CD14-positive monocyte (primary cell): Measurements from ENCODE around the gene JADE1. TPM values are rescaled to one million over a fixed set of nuclear protein-coding genes. Genes with fewer than 3 reads are reported as not detected.

Experiments
- DNase-seq, 3 donors: peaks; one replicate each; pipeline ENCODE4 v3.0.0-alpha.2; 2011 to 2022
- H2AFZ ChIP-seq: 2 replicates; pipeline ENCODE4 v1.6.0; 2012; ENCODE audit warnings: mild to moderate bottlenecking, low read depth, low read length, inconsistent platforms; ENCODE audit not compliant: insufficient read depth, poor library complexity, severe bottlenecking
- H3K27ac ChIP-seq, 2 donors: 1 replicate in 1 of 2; 2 replicates in 1 of 2; pipeline ENCODE4 v1.5.1; 2012 to 2013; ENCODE audit warnings: low read length in 2 of 2, control low read depth in 1 of 2, inconsistent platforms in 1 of 2, low read depth in 1 of 2, mild to moderate bottlenecking in 1 of 2
- H3K27me3 ChIP-seq, 2 donors: one replicate each; pipeline versions ENCODE4 v1.6.0 to v1.6.1; 2011 to 2013; ENCODE audit warnings: low read length in 2 of 2; ENCODE audit not compliant: control insufficient read depth in 2 of 2, insufficient read depth in 2 of 2
- H3K36me3 ChIP-seq, 2 donors: replicated peaks in 1 of 2; 1 replicate in 1 of 2; 2 replicates in 1 of 2; pipeline versions ENCODE4 v1.5.1 to v1.6.1; 2012 to 2013; ENCODE audit warnings: low read length in 2 of 2, control low read depth in 1 of 2, inconsistent platforms in 1 of 2, mild to moderate bottlenecking in 1 of 2; ENCODE audit not compliant: insufficient read depth in 2 of 2, control insufficient read depth in 1 of 2
- H3K4me1 ChIP-seq, 2 donors: 1 replicate in 1 of 2; 2 replicates in 1 of 2; pipeline versions ENCODE4 v1.5.1 to v1.6.1; 2012 to 2013; ENCODE audit warnings: low read length in 2 of 2, control low read depth in 1 of 2, inconsistent platforms in 1 of 2, mild to moderate bottlenecking in 1 of 2, moderate library complexity in 1 of 2; ENCODE audit not compliant: insufficient read depth in 2 of 2, control insufficient read depth in 1 of 2
- H3K4me2 ChIP-seq: replicated peaks from 2 replicates; pipeline ENCODE3; 2012; ENCODE audit warnings: low read length, moderate library complexity, mild to moderate bottlenecking; ENCODE audit not compliant: poor library complexity, severe bottlenecking; ENCODE audit errors: extremely low read depth
- H3K4me3 ChIP-seq, 3 experiments: fragments of 200-600 bp in 1 of 3; sonication (generic) in 1 of 3; replicated peaks in 1 of 3; 1 replicate in 2 of 3; 2 replicates in 1 of 3; pipeline ENCODE4 v1.5.1; 2011 to 2013; ENCODE audit warnings: low read length in 3 of 3, mild to moderate bottlenecking in 3 of 3, control low read depth in 2 of 3, low read depth in 2 of 3, inconsistent platforms in 1 of 3, moderate library complexity in 1 of 3
- H3K79me2 ChIP-seq: 2 replicates; pipeline ENCODE4 v1.6.0; 2012; ENCODE audit warnings: mild to moderate bottlenecking, control low read depth, inconsistent platforms, low read length, moderate library complexity; ENCODE audit not compliant: insufficient read depth
- H3K9ac ChIP-seq: 2 replicates; pipeline ENCODE4 v1.6.0; 2017; ENCODE audit warnings: low read length, mild to moderate bottlenecking; ENCODE audit not compliant: insufficient read depth, poor library complexity, severe bottlenecking
- H3K9me3 ChIP-seq, 2 donors: replicated peaks in 1 of 2; 1 replicate in 1 of 2; 2 replicates in 1 of 2; pipeline versions ENCODE4 v1.5.1 to v1.6.1; 2012 to 2013; ENCODE audit warnings: low read length in 2 of 2, control low read depth in 1 of 2; ENCODE audit not compliant: control insufficient read depth in 1 of 2, insufficient read depth in 1 of 2
- H4K20me1 ChIP-seq: 2 replicates; pipeline ENCODE4 v1.6.0; 2012; ENCODE audit warnings: mild to moderate bottlenecking, low read length, control low read depth, moderate library complexity; ENCODE audit not compliant: insufficient read depth
- H3K27ac Mint-ChIP-seq, 7 donors: one replicate each; pipeline ENCODE4 v1.8.0; 2020; ENCODE audit warnings: mild to moderate bottlenecking in 7 of 7, mixed read lengths in 7 of 7, moderate library complexity in 6 of 7, inconsistent platforms in 2 of 7
- H3K27me3 Mint-ChIP-seq, 3 donors: one replicate each; pipeline ENCODE4 v1.8.0; 2021 to 2022; ENCODE audit warnings: low read depth in 3 of 3, mild to moderate bottlenecking in 3 of 3, mixed read lengths in 3 of 3, moderate library complexity in 3 of 3, inconsistent platforms in 1 of 3
- H3K36me3 Mint-ChIP-seq, 2 donors: one replicate each; pipeline ENCODE4 v1.8.0; 2020; ENCODE audit warnings: mixed read lengths in 2 of 2, inconsistent platforms in 1 of 2, mild to moderate bottlenecking in 1 of 2
- H3K4me1 Mint-ChIP-seq: one replicate; pipeline ENCODE4 v1.8.0; 2020; ENCODE audit warnings: mild to moderate bottlenecking, mixed read lengths
- H3K4me3 Mint-ChIP-seq, 2 donors: one replicate each; pipeline ENCODE4 v1.8.0; 2020; ENCODE audit warnings: mild to moderate bottlenecking in 2 of 2, mixed read lengths in 2 of 2, moderate library complexity in 1 of 2
- H3K9me3 Mint-ChIP-seq, 7 donors: one replicate each; pipeline ENCODE4 v1.8.0; 2020 to 2022; ENCODE audit warnings: mixed read lengths in 7 of 7, mild to moderate bottlenecking in 6 of 7, moderate library complexity in 6 of 7, inconsistent platforms in 2 of 7
- WGBS: methylation state at CpG from one replicate; pipeline ENCODE4 v1.1.5; 2013; ENCODE audit warnings: missing lambda C conversion rate; ENCODE audit not compliant: insufficient coverage; 5-methylcytosine and 5-hydroxymethylcytosine counted together
- intact Hi-C, 2 donors: fragments of 100-400 bp; cut with micrococcal nuclease; formaldehyde crosslinking; loops; one replicate each; pipeline versions ENCODE4 v1.15.0 to v1.15.1; 2023
- polyA plus RNA-seq, 3 donors: library from polyadenylated mRNA; depleted of rRNA in 1 of 3; unstranded in 2 of 3; stranded (reverse) in 1 of 3; fragments of 300-500 nt in 2 of 3; fragments of >200 nt in 1 of 3; fragmentation: Illumina TruSeq in 2 of 3; gene quantifications; 1 replicate in 2 of 3; 2 replicates in 1 of 3; pipeline ENCODE4 v1.2.3, GENCODE V29; 2012 to 2021
- TF ChIP-seq, protein P1 (sequence below): fragments of 200-600 bp; IDR thresholded peaks from one replicate; pipeline ENCODE4 v1.8.0; 2022; ENCODE audit warnings: antibody characterized with exemption, mild to moderate bottlenecking

The JADE1 gene
- polyA plus RNA-seq, 3 donors = 7.3 to 12.8 (median 12.3) TPM

GRCh38 chr4:128917781-128918180, 108.3 kb downstream of the JADE1 start:
- H3K4me3 Mint-ChIP-seq = peak overlapping the region in 1 of 2 donors; percentile 47
- peak in 2 of 3 donors; percentile 21 to 34 for DNase-seq

GRCh38 chr4:128921954-128922353, 112.5 kb downstream of the JADE1 start:
- H3K9me3 Mint-ChIP-seq = peaks cover 2 to 8% (median 3%) of the 10 kb centered on the region in 7 donors
- H3K27me3 ChIP-seq = no peaks in the 10 kb centered on the region
- H3K79me2 ChIP-seq = no peaks in the 10 kb centered on the region
- no peak overlapping the region for H3K4me3 ChIP-seq
- peaks cover 6 to 8% of the 10 kb centered on the region in 2 donors for H3K36me3 ChIP-seq
- H3K27ac Mint-ChIP-seq = no peak overlapping the region
- peaks cover 18 to 24% of the 10 kb centered on the region in 2 donors for H3K4me1 ChIP-seq
- TF ChIP-seq, protein P1, sequence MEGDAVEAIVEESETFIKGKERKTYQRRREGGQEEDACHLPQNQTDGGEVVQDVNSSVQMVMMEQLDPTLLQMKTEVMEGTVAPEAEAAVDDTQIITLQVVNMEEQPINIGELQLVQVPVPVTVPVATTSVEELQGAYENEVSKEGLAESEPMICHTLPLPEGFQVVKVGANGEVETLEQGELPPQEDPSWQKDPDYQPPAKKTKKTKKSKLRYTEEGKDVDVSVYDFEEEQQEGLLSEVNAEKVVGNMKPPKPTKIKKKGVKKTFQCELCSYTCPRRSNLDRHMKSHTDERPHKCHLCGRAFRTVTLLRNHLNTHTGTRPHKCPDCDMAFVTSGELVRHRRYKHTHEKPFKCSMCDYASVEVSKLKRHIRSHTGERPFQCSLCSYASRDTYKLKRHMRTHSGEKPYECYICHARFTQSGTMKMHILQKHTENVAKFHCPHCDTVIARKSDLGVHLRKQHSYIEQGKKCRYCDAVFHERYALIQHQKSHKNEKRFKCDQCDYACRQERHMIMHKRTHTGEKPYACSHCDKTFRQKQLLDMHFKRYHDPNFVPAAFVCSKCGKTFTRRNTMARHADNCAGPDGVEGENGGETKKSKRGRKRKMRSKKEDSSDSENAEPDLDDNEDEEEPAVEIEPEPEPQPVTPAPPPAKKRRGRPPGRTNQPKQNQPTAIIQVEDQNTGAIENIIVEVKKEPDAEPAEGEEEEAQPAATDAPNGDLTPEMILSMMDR = no peak
- no peak overlapping the region for H3K27ac ChIP-seq
- no peak overlapping the region for H3K4me2 ChIP-seq
- WGBS = no CpG with 5 or more reads among the region's 3 CpGs
- H3K9me3 ChIP-seq = no peaks in the 10 kb centered on the region
- intact Hi-C loops = no loop called here
- H2AFZ ChIP-seq = no peak overlapping the region
- DNase-seq = no peak
- H3K27me3 Mint-ChIP-seq = peaks cover 0 to 1% (median 0%) of the 10 kb centered on the region in 3 donors
- H3K4me3 Mint-ChIP-seq = no peak overlapping the region
- peaks cover 31% of the 10 kb centered on the region for H3K4me1 Mint-ChIP-seq
- H3K9ac ChIP-seq = no peak overlapping the region
- H4K20me1 ChIP-seq = no peaks in the 10 kb centered on the region
- H3K36me3 Mint-ChIP-seq = peaks cover 34 to 36% of the 10 kb centered on the region in 2 donors

More at GRCh38 chr4:128917781-128918180, 108.3 kb downstream of the JADE1 start:
- Histone ChIP-seq H3K4me3 (peak overlapping the region in 1 of 3 experiments; percentile 17), H3K27me3 (no peaks in the 10 kb centered on the region), H3K79me2 (no peaks in the 10 kb centered on the region), H4K20me1 (no peaks in the 10 kb centered on the region), H3K4me2 (peak overlapping the region; percentile 60), H3K36me3 (no peaks in the 10 kb centered on the region), H3K9me3 (no peaks in the 10 kb centered on the region), H3K27ac (peak overlapping the region in 1 of 2 donors; percentile 92), H3K4me1 (peaks cover 52 to 59% of the 10 kb centered on the region in 2 donors), H3K9ac (no peak overlapping the region), H2AFZ (no peak overlapping the region)
- Mint-ChIP-seq H3K4me1 (peaks cover 61% of the 10 kb centered on the region), H3K36me3 (peaks cover 11 to 20% of the 10 kb centered on the region in 2 donors), H3K9me3 (peaks cover 0 to 3% (median 0%) of the 10 kb centered on the region in 7 donors), H3K27me3 (no peaks in the 10 kb centered on the region), H3K27ac (peak overlapping the region; percentile 61 to 98 (median 91))
- TF ChIP-seq, protein P1 = no peak
- intact Hi-C loops = loop anchor here (10.0 kb wide), 1 partner anchor 177 kb away; the partner anchor contains the start of genes C4orf33 (in 2 of the 2) and SCLT1 (in 2 of the 2)
- no CpG with 5 or more reads among the region's 2 CpGs for WGBS
